Hepatocyte (in vitro differentiated cells): ENCODE data around the gene MIEF1.

Source experiments
- CTCF ChIP-seq: fragments of 200-600 bp; sonication (generic); IDR thresholded peaks from 2 replicates; pipeline ENCODE4 v1.5.1; 2016; ENCODE audit warnings: antibody characterized with exemption, mild to moderate bottlenecking; ENCODE audit not compliant: poor library complexity
- EZH2 ChIP-seq: fragments of 200-600 bp; sonication (generic); IDR thresholded peaks from 2 replicates; pipeline ENCODE4 v1.6.1; 2016; ENCODE audit warnings: antibody characterized with exemption, mild to moderate bottlenecking, borderline replicate concordance

GRCh38 chr22:39502109-39502788 lies at the start of gene MIEF1:
- TF ChIP-seq CTCF (no peak), EZH2 (no peak)
